ENCODE results near the gene AVL9. TPM values are rescaled to one million over a fixed set of nuclear protein-coding genes. Genes with fewer than 3 reads are reported as not detected.

The AVL9 gene
- total and polyA plus RNA-seq, 7 experiments from 2014 or later: 8.0 to 57.9 (median 35.4) TPM

DNA sequence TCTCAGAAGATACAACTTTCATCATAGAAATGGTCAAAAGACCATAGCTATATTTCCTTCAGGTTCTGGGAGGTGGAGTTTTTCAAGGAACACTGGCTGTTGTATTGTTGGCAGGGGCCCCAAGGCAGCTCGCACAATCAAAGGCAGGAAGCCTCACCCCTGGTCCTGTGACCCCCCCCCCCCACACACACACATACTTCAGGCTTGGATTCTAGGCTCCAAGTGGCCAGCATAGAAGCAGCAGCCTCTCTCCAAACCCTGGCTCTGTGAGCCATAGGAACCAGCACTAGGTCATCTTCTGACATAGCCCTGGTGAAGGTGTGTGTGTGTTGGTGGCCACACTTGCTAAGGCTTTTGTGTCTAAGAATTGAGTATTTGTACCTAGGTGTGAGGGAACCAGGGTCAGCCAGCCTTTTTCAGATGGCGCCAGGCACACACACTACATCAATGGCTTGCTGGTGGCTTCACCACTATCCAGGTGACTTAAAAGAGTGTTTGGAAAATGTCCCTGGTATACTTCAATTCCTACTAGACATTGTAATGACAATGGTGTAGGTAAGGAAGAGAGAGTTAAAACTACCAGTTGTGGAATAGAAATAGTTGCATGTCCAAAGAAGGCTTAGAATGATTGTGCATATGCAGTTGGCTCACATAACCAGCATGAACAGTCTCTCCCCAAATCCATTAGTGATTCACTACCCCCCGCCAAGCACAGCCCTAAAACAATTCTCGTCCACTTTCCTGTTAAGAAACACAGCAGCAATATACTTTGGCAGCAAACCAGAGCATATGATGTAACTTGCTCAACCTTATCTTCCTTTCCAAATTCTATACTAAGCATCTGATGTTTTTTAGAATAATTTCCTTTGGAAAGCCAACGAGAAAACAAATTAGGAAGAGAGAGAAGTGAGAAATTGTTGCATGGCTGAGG is 91.3 kb downstream of the AVL9 start:
- POLR2A ChIA-PET: no interaction called here
- H3K27ac ChIP-seq (ENCODE audit: low read depth, low read length): peak overlapping the region; percentile 4

DNA sequence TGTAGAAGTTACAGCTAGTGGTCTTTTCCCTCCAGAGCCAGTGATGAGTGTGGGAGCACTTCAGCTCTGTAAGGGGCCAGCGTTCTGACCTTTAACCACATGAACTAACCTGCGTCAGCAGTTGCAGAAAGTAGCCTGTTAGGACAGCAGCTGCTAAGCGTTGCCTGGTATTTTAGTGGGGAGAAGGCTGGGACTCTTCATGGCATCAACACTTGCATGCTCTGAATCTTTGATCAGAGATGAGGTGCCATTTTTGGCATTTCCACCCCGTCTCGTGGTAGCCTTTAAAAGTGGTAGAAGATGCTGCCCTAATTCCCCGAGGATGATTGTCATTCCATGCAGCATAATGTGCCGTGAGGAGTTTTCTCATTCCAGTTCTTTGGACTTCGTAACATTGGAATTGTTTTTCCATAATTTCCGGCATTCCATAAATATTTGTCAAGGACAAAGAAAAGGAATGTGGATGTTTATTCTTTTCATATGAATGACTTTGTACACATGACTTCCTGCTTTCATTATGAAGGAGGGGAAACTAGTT is 92.2 kb downstream of the AVL9 start:
- intact Hi-C loops (cut with micrococcal nuclease): no loop called here
- H3K9me3 Mint-ChIP-seq: no peaks in the 10 kb centered on the region
- POLR2A ChIA-PET: no interaction called here

More for the DNA sequence above, 91.3 kb downstream of the AVL9 start:
- Histone ChIP-seq H3K27me3 (ENCODE audit: control insufficient read depth in 2 of 2, insufficient read depth in 2 of 2, low read length in 2 of 2) (no peaks in the 10 kb centered on the region), H3K9me3 (ENCODE audit: control insufficient read depth in 2 of 3, low read length in 3 of 3) (no peaks in the 10 kb centered on the region), H3K36me3 (ENCODE audit: control insufficient read depth in 2 of 3, insufficient read depth in 3 of 3, low read length in 3 of 3) (peaks cover 0 to 33% (median 3%) of the 10 kb centered on the region in 3 experiments), H3K4me3 (ENCODE audit: low read length) (no peak overlapping the region), H3K4me1 (ENCODE audit: control insufficient read depth in 2 of 2, insufficient read depth in 2 of 2, low read length in 2 of 2) (no peaks in the 10 kb centered on the region)
- intact Hi-C loops (cut with micrococcal nuclease): no loop called here
- CTCF ChIA-PET: no interaction called here
- Mint-ChIP-seq H3K36me3 (peaks cover 3 to 31% (median 4%) of the 10 kb centered on the region in 5 donors), H3K27me3 (no peaks in the 10 kb centered on the region), H3K9me3 (no peaks in the 10 kb centered on the region), H3K4me3 (no peak overlapping the region), H3K27ac (peak overlapping the region in 6 of 9 donors; percentile 3 to 51 (median 32)), H3K4me1 (peaks cover 0 to 17% (median 4%) of the 10 kb centered on the region in 7 donors)
- DNase-seq (no peak), ATAC-seq (no peak)

DNA sequence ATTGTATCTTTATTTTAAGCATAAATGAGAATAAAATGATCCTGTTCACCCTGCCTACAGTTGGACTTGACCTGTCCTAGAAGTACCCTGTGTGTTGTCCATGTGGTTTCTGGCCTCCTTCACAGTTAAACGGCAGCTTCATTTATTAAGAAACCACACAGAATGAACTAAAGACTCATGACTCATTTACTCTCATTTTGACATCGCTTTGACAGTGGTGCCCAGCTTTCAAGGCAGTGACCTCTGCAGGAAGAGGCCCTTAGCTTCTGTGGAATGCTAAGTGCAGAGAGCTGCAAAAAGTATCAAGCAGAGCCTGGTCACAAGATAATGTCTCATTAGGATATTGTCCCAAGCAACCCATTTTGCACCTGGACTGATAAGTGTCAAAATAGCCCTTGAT is 93.4 kb downstream of the AVL9 start:
- ChIA-PET CTCF (interaction anchor here (1.0 kb wide), 1 partner anchor 9 kb away, joined by 7 read pairs; no protein-coding TSS in a partner anchor), POLR2A (no interaction called here)
- ATAC-seq (peak; percentile 38), DNase-seq (no peak)
- no peaks in the 10 kb centered on the region for H3K9me3 ChIP-seq (ENCODE audit: control insufficient read depth in 2 of 3, low read length in 3 of 3)
- no peaks in the 10 kb centered on the region for H3K4me1 ChIP-seq (ENCODE audit: control insufficient read depth in 2 of 2, insufficient read depth in 2 of 2, low read length in 2 of 2)
- peaks cover 0 to 16% (median 4%) of the 10 kb centered on the region in 7 donors for H3K4me1 Mint-ChIP-seq
- no peak overlapping the region for H3K4me3 Mint-ChIP-seq
- H3K27ac ChIP-seq (ENCODE audit: low read depth, low read length): no peak overlapping the region
- H3K36me3 ChIP-seq (ENCODE audit: control insufficient read depth in 2 of 3, insufficient read depth in 3 of 3, low read length in 3 of 3): peaks cover 0 to 23% (median 3%) of the 10 kb centered on the region in 3 experiments
- peak overlapping the region in 7 of 9 donors; percentile 29 to 70 (median 56) for H3K27ac Mint-ChIP-seq
- no peaks in the 10 kb centered on the region for H3K27me3 Mint-ChIP-seq
- intact Hi-C loops (cut with micrococcal nuclease): no loop called here
- H3K36me3 Mint-ChIP-seq: peaks cover 0 to 22% (median 4%) of the 10 kb centered on the region in 5 donors
- H3K27me3 ChIP-seq (ENCODE audit: control insufficient read depth in 2 of 2, insufficient read depth in 2 of 2, low read length in 2 of 2): no peaks in the 10 kb centered on the region
- no peak overlapping the region for H3K4me3 ChIP-seq (ENCODE audit: low read length)
- no peaks in the 10 kb centered on the region for H3K9me3 Mint-ChIP-seq

More for the DNA sequence above, 92.2 kb downstream of the AVL9 start:
- Histone ChIP-seq H3K4me3 (ENCODE audit: low read length) (no peak overlapping the region), H3K27ac (ENCODE audit: low read depth, low read length) (no peak overlapping the region), H3K27me3 (ENCODE audit: control insufficient read depth in 2 of 2, insufficient read depth in 2 of 2, low read length in 2 of 2) (no peaks in the 10 kb centered on the region), H3K9me3 (ENCODE audit: control insufficient read depth in 2 of 3, low read length in 3 of 3) (no peaks in the 10 kb centered on the region), H3K36me3 (ENCODE audit: control insufficient read depth in 2 of 3, insufficient read depth in 3 of 3, low read length in 3 of 3) (peaks cover 0 to 30% (median 3%) of the 10 kb centered on the region in 3 experiments), H3K4me1 (ENCODE audit: control insufficient read depth in 2 of 2, insufficient read depth in 2 of 2, low read length in 2 of 2) (no peaks in the 10 kb centered on the region)
- Mint-ChIP-seq H3K4me1 (peaks cover 0 to 17% (median 4%) of the 10 kb centered on the region in 7 donors), H3K27me3 (no peaks in the 10 kb centered on the region), H3K27ac (peak overlapping the region in 6 of 9 donors; percentile 2 to 74 (median 38)), H3K36me3 (peaks cover 0 to 26% (median 4%) of the 10 kb centered on the region in 5 donors), H3K4me3 (no peak overlapping the region)
- DNase-seq (no peak), ATAC-seq (no peak)
- CTCF ChIA-PET: no interaction called here

DNA sequence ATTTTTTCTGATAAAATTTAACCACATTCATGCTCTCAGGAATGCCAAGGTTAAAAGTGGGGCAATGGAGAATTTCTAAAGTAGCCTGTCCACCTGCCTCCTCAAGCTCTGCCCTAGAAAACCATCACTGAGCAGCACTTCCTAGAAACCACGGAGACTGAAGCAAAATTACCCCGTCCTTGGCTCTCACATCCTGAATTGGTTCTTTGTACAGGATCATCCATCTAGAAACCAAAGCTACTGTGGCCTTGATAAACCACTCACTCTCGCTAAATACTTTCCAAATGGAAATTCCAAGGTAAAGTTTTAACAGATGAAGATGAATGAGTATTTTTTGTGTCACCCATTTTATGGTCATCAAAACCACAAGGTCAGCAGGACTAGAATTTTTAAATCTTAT is 96.6 kb downstream of the AVL9 start:
- Histone ChIP-seq H3K4me3 (ENCODE audit: low read length) (no peak overlapping the region), H3K27ac (ENCODE audit: low read depth, low read length) (no peak overlapping the region), H3K9me3 (ENCODE audit: control insufficient read depth in 2 of 3, low read length in 3 of 3) (no peaks in the 10 kb centered on the region), H3K27me3 (ENCODE audit: control insufficient read depth in 2 of 2, insufficient read depth in 2 of 2, low read length in 2 of 2) (no peaks in the 10 kb centered on the region), H3K4me1 (ENCODE audit: control insufficient read depth in 2 of 2, insufficient read depth in 2 of 2, low read length in 2 of 2) (no peaks in the 10 kb centered on the region), H3K36me3 (ENCODE audit: control insufficient read depth in 2 of 3, insufficient read depth in 3 of 3, low read length in 3 of 3) (no peaks in the 10 kb centered on the region)
- intact Hi-C loops (cut with micrococcal nuclease): no loop called here
- no peak for ATAC-seq
- Mint-ChIP-seq H3K4me1 (peaks cover 0 to 12% (median 2%) of the 10 kb centered on the region in 7 donors), H3K36me3 (peaks cover 0 to 6% (median 3%) of the 10 kb centered on the region in 5 donors), H3K27ac (no peak overlapping the region), H3K27me3 (no peaks in the 10 kb centered on the region), H3K9me3 (peaks cover 0 to 3% (median 0%) of the 10 kb centered on the region in 11 donors), H3K4me3 (no peak overlapping the region)
- ChIA-PET POLR2A (no interaction called here), CTCF (no interaction called here)
- no peak for DNase-seq

DNA sequence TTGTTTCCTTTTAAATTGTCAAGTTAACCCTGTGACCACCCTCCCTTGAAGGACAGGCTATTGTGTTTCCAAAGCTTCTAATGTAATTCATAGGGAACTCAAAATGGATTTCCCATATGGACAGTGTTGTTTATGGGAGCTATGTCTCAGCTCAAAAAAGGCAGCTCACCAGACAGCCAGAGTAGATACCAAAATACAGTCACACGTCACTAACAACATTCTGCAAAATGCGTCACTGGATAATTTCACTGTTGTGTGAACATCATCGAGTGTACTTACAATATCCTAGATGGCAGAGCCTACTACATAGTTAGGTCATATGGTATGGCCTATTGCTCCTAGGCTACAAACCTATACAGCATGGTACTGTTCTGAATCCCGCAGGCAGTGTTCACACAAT is 97.4 kb downstream of the AVL9 start:
- H3K9me3 Mint-ChIP-seq: peaks cover 0 to 3% (median 2%) of the 10 kb centered on the region in 11 donors
- no peak for ATAC-seq
- H3K27me3 Mint-ChIP-seq: peaks cover 0 to 3% (median 0%) of the 10 kb centered on the region in 5 donors
- no peak overlapping the region for H3K4me3 Mint-ChIP-seq
- no peak overlapping the region for H3K27ac ChIP-seq (ENCODE audit: low read depth, low read length)
- intact Hi-C loops (cut with micrococcal nuclease): no loop called here
- H3K4me1 ChIP-seq (ENCODE audit: control insufficient read depth in 2 of 2, insufficient read depth in 2 of 2, low read length in 2 of 2): no peaks in the 10 kb centered on the region
- POLR2A ChIA-PET: no interaction called here
- DNase-seq: no peak
- H3K36me3 Mint-ChIP-seq: peaks cover 0 to 6% (median 1%) of the 10 kb centered on the region in 5 donors
- H3K27me3 ChIP-seq (ENCODE audit: control insufficient read depth in 2 of 2, insufficient read depth in 2 of 2, low read length in 2 of 2): no peaks in the 10 kb centered on the region
- peaks cover 0 to 12% (median 0%) of the 10 kb centered on the region in 7 donors for H3K4me1 Mint-ChIP-seq
- no peak overlapping the region for H3K27ac Mint-ChIP-seq
- CTCF ChIA-PET: no interaction called here
- no peaks in the 10 kb centered on the region for H3K36me3 ChIP-seq (ENCODE audit: control insufficient read depth in 2 of 3, insufficient read depth in 3 of 3, low read length in 3 of 3)
- H3K4me3 ChIP-seq (ENCODE audit: low read length): no peak overlapping the region
- no peaks in the 10 kb centered on the region for H3K9me3 ChIP-seq (ENCODE audit: control insufficient read depth in 2 of 3, low read length in 3 of 3)

DNA sequence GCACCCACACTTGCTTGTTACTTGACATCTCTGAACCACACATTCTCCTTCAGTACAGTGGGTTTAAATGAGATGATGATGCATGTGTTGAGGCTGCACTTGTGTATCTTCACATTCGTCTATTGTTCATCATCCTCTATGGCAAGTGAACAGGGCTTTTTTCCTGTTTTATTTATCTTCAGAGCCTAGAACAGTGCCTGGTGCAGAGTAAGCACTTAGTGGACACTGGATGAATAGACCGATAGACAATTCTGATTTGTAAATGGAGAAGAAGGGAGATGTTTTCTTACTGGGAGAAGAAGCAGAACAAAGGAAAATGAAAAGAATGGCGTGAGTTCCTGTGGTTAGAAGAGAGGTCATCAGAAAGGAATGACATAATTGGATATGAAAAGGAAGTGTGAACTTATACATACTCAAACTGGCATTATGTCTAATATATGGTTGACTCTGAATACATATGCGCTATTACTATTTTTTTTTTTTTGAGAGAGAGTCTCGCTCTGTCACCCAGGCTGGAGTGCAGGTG is 99.7 kb downstream of the AVL9 start:
- CTCF ChIA-PET: no interaction called here
- Mint-ChIP-seq H3K27ac (no peak overlapping the region), H3K27me3 (peaks cover 0 to 17% (median 7%) of the 10 kb centered on the region in 5 donors), H3K4me3 (no peak overlapping the region), H3K4me1 (peaks cover 0 to 5% (median 0%) of the 10 kb centered on the region in 7 donors), H3K9me3 (peaks cover 0 to 12% (median 7%) of the 10 kb centered on the region in 11 donors), H3K36me3 (peaks cover 0 to 12% (median 9%) of the 10 kb centered on the region in 5 donors)
- no peak for DNase-seq
- POLR2A ChIA-PET: no interaction called here
- H3K36me3 ChIP-seq (ENCODE audit: control insufficient read depth in 2 of 3, insufficient read depth in 3 of 3, low read length in 3 of 3): no peaks in the 10 kb centered on the region
- no peak overlapping the region for H3K4me3 ChIP-seq (ENCODE audit: low read length)
- no peaks in the 10 kb centered on the region for H3K4me1 ChIP-seq (ENCODE audit: control insufficient read depth in 2 of 2, insufficient read depth in 2 of 2, low read length in 2 of 2)
- H3K27ac ChIP-seq (ENCODE audit: low read depth, low read length): no peak overlapping the region
- no peaks in the 10 kb centered on the region for H3K27me3 ChIP-seq (ENCODE audit: control insufficient read depth in 2 of 2, insufficient read depth in 2 of 2, low read length in 2 of 2)
- H3K9me3 ChIP-seq (ENCODE audit: control insufficient read depth in 2 of 3, low read length in 3 of 3): no peaks in the 10 kb centered on the region
- ATAC-seq: no peak
- intact Hi-C loops (cut with micrococcal nuclease): no loop called here
